Breast epithelium (tissue), 3 donors: ENCODE results near the gene METTL18.
"Not testable (repeated sequence)": the region's sequence is repeated elsewhere in the genome, so short reads cannot be mapped to it uniquely, and the experiment has no call there.

ENCODE experiments used
- CTCF ChIP-seq, 3 donors: fragments of 450-650 bp; IDR thresholded peaks; one replicate each; pipeline ENCODE4 v1.5.1; 2016 to 2017; ENCODE audit warnings: antibody characterized with exemption in 3 of 3, mild to moderate bottlenecking in 3 of 3, moderate library complexity in 3 of 3
- POLR2A ChIP-seq: fragments of 450-650 bp; IDR thresholded peaks from one replicate; pipeline ENCODE4 v1.6.1; 2016; ENCODE audit warnings: antibody characterized with exemption, mild to moderate bottlenecking, moderate library complexity
- POLR2AphosphoS5 ChIP-seq, 3 donors: sonication (generic); formaldehyde crosslinking; IDR thresholded peaks; one replicate each; pipeline ENCODE4 v1.6.1; 2017; ENCODE audit warnings: antibody characterized with exemption in 3 of 3

DNA sequence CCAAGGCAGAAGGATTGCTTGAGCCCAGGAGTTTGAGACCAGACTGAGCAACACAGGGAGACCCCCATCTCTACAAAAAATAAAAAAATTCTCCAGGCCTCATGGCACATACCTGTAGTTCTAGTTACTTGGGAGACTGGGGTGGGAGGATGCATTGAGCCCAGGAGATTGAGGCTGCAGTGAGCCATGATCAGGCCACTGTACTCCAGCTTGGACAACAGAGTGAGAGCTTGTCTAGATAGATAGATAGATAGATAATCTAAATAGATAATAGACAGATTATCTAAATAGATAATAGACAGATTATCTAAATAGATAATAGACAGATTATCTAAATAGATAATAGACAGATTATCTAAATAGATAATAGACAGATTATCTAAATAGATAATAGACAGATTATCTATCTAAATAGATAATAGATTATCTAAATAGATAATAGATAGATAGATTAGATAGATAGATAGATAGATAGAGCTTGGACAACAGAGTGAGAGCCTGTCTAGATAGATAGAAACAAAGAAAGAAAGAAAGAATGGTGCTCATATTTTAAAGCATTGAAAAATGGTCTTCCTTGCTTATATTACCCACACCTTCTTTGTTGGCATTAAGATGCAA lies 16.8 kb upstream of the METTL18 start:
- TF ChIP-seq POLR2A; CTCF (IDR thresholded peaks at IDR 0.05); POLR2AphosphoS5 (IDR thresholded peaks at IDR 0.05): not testable (repeated sequence)
